Measurements from ENCODE around the gene PSME1. TPM values are rescaled to one million over a fixed set of nuclear protein-coding genes. Genes with fewer than 3 reads are reported as not detected.

Gene PSME1
- total and polyA plus RNA-seq, 10 of the 15 experiments (the other 5 are each of a cell fraction or from before 2014, with no cell fraction given) = 250 to 1,378 (median 412) TPM

DNA sequence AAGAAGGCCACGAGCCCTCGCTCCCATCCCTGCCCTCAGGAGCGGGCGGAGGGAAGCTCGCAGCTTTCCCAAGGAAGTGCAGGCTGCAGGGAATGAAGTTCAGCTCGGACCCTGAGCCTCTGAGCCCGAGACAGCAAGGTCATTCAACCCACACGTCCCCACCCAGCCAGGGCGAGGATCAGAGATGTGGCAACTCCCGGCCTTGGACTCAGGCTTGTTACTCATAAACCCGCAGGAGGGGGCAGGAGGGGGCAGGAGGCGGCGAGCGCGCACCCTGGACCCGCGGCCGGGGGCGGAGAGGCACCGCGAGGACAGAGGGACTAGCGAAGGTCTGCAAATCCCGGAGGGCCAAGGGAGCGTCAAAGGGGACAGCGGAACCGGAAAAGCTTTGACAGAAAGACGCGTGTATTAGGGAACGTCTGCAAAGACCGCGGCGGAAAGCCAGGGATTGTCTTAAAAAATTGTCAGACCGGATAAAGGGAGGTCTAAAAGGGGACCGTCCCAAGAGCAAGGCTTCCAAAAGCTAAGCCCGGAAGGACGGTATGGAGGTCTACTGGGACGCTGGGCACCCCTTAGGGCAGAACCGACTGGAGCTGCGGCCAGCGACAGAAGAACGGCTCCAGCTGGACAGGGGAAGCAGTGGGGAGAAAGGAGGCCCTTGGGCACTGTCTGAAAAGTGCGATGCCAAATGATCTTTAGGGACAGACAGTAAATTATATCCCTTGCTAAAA, 22.0 kb upstream of the PSME1 start:
- peaks cover 24% of the 10 kb centered on the region for H3K79me2 ChIP-seq (ENCODE audit: control insufficient read depth, insufficient read depth, low read length)
- POLR2A ChIA-PET = interaction anchor here (0.6 to 17.1 kb wide), 18 partner anchors 12 to 252 kb away, joined by 3 to 276 read pairs (median 6); partner anchors contain the start of genes CIDEB, EMC9, FITM1 and IRF9
- peak overlapping the region; percentile 76 for H2AFZ ChIP-seq (ENCODE audit: control insufficient read depth, low read depth, low read length)
- CTCF ChIA-PET = interaction anchor here (0.7 to 5.9 kb wide), 17 partner anchors 12 to 692 kb away, joined by 3 to 39 read pairs (median 4); partner anchors contain the start of genes EMC9, IRF9, LTB4R and MDP1
- H3K27me3 ChIP-seq (replicated peaks in 1 of 2; ENCODE audit: control insufficient read depth in 2 of 2, insufficient read depth in 2 of 2, low read length in 1 of 2) = no peaks in the 10 kb centered on the region
- H3K36me3 ChIP-seq (ENCODE audit: control insufficient read depth in 2 of 2, insufficient read depth in 2 of 2, low read length in 1 of 2) = peaks cover 7 to 16% of the 10 kb centered on the region in 2 experiments
- SMC1A ChIA-PET (ENCODE audit: uncharacterized antibody, unreplicated experiment) = interaction anchor here (0.7 to 7.7 kb wide), 20 partner anchors 12 to 219 kb away, joined by 3 to 70 read pairs (median 6); partner anchors contain the start of genes CHMP4A, EMC9, IPO4 and IRF9
- peak overlapping the region; percentile 94 for H3K4me2 ChIP-seq (ENCODE audit: control insufficient read depth, insufficient read depth)
- no TSS peak for BruUV-seq (replicated peaks)
- H3K9ac ChIP-seq (ENCODE audit: control insufficient read depth, insufficient read depth, low read length) = peak overlapping the region; percentile 98
- DNase-seq (ENCODE audit: low read depth, low spot score) (peak; percentile 79), ATAC-seq (peak; percentile 65), FAIRE-seq (no peak)
- in situ Hi-C loops (cut with MboI) = loop anchor here (25.0 kb wide), 1 partner anchor 802 kb away; the partner anchor contains the start of genes BCL2L2, PABPN1 and PPP1R3E
- H3K4me1 ChIP-seq (ENCODE audit: control insufficient read depth, insufficient read depth, low read length) = peaks cover 8% of the 10 kb centered on the region
- 2% methylated on average over 42 of the region's 42 CpGs for WGBS (ENCODE audit: insufficient coverage, insufficient replicate concordance, low lambda C conversion rate, missing lambda C conversion rate)
- H3K27ac ChIP-seq (ENCODE audit: control insufficient read depth, insufficient read depth) = peak overlapping the region; percentile 94
- no peaks in the 10 kb centered on the region for H4K20me1 ChIP-seq (ENCODE audit: control insufficient read depth, insufficient read depth)
- peak overlapping the region; percentile 89 for H3K4me3 ChIP-seq
- RAD21 ChIA-PET (ENCODE audit: unreplicated experiment) = interaction anchor here (0.8 to 5.8 kb wide), 20 partner anchors 10 to 317 kb away, joined by 3 to 69 read pairs (median 7); partner anchors contain the start of genes EMC9, FITM1, IPO4 and IRF9
- no peaks in the 10 kb centered on the region for H3K9me3 ChIP-seq (replicated peaks; ENCODE audit: control insufficient read depth, insufficient read depth, low read length)
- intact Hi-C loops (cut with micrococcal nuclease; ENCODE audit: unreplicated experiment) = loop anchor here (1.0 to 2.0 kb wide), 5 partner anchors 19 to 328 kb away; partner anchors contain the start of genes EMC9, IRF9 and SDR39U1
- TF ChIP-seq BCL11A (IDR thresholded peaks at IDR 0.05; ENCODE audit: low read depth, low read length) = no peak
- TF ChIP-seq KDM1A (IDR thresholded peaks at IDR 0.05; ENCODE audit: borderline replicate concordance) = no peak
- TF ChIP-seq RUNX3 (IDR thresholded peaks at IDR 0.05; ENCODE audit: low read length) = peak; percentile 70
- TF ChIP-seq, protein P1, sequence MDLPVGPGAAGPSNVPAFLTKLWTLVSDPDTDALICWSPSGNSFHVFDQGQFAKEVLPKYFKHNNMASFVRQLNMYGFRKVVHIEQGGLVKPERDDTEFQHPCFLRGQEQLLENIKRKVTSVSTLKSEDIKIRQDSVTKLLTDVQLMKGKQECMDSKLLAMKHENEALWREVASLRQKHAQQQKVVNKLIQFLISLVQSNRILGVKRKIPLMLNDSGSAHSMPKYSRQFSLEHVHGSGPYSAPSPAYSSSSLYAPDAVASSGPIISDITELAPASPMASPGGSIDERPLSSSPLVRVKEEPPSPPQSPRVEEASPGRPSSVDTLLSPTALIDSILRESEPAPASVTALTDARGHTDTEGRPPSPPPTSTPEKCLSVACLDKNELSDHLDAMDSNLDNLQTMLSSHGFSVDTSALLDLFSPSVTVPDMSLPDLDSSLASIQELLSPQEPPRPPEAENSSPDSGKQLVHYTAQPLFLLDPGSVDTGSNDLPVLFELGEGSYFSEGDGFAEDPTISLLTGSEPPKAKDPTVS (IDR thresholded peaks at IDR 0.05; ENCODE audit: low read depth, low read length) = 0 out of 2 replicates have a peak, but pooled peaks have one; percentile 16
- TF ChIP-seq EZH2 (IDR thresholded peaks at IDR 0.05; ENCODE audit: borderline replicate concordance, control insufficient read depth, low read depth, low read length) = no peak
- no peak for TF ChIP-seq FOXM1 (IDR thresholded peaks at IDR 0.05; ENCODE audit: low read depth, low read length)
- peak; percentile 77 for TF ChIP-seq YY1 (IDR thresholded peaks at IDR 0.05; ENCODE audit: low read depth, low read length)
- TF ChIP-seq POU2F2 (IDR thresholded peaks at IDR 0.05; ENCODE audit: borderline replicate concordance, low read depth, low read length) = peak; percentile 8; the same call in 2 of the 3 replicates
- TF ChIP-seq CREB1 (IDR thresholded peaks at IDR 0.05; ENCODE audit: low read depth) = peak; percentile 86
- TF ChIP-seq MXI1 (IDR thresholded peaks at IDR 0.05; ENCODE audit: low read depth, low read length) = peak; percentile 91
- peak; percentile 86 for TF ChIP-seq POLR2A (IDR thresholded peaks at IDR 0.05; ENCODE audit: low read depth, low read length)
- TF ChIP-seq, protein P2, sequence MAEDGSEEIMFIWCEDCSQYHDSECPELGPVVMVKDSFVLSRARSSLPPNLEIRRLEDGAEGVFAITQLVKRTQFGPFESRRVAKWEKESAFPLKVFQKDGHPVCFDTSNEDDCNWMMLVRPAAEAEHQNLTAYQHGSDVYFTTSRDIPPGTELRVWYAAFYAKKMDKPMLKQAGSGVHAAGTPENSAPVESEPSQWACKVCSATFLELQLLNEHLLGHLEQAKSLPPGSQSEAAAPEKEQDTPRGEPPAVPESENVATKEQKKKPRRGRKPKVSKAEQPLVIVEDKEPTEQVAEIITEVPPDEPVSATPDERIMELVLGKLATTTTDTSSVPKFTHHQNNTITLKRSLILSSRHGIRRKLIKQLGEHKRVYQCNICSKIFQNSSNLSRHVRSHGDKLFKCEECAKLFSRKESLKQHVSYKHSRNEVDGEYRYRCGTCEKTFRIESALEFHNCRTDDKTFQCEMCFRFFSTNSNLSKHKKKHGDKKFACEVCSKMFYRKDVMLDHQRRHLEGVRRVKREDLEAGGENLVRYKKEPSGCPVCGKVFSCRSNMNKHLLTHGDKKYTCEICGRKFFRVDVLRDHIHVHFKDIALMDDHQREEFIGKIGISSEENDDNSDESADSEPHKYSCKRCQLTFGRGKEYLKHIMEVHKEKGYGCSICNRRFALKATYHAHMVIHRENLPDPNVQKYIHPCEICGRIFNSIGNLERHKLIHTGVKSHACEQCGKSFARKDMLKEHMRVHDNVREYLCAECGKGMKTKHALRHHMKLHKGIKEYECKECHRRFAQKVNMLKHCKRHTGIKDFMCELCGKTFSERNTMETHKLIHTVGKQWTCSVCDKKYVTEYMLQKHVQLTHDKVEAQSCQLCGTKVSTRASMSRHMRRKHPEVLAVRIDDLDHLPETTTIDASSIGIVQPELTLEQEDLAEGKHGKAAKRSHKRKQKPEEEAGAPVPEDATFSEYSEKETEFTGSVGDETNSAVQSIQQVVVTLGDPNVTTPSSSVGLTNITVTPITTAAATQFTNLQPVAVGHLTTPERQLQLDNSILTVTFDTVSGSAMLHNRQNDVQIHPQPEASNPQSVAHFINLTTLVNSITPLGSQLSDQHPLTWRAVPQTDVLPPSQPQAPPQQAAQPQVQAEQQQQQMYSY (CRISPR knock-in tag; IDR thresholded peaks at IDR 0.05) = no peak
- TF ChIP-seq HDAC6 (IDR thresholded peaks at IDR 0.05; ENCODE audit: unreplicated experiment) = no peak
- TF ChIP-seq ZNF384 (IDR thresholded peaks at IDR 0.05; ENCODE audit: borderline replicate concordance, low read depth, low read length) = no peak
- TF ChIP-seq ZNF217 (IDR thresholded peaks at IDR 0.05) = no peak
- no peak for TF ChIP-seq DPF2 (IDR thresholded peaks at IDR 0.05)
- TF ChIP-seq NFXL1 (IDR thresholded peaks at IDR 0.05; ENCODE audit: borderline replicate concordance) = no peak
- 0 out of 2 replicates have a peak, but pooled peaks have one; percentile 11 for TF ChIP-seq TCF12 (IDR thresholded peaks at IDR 0.05; ENCODE audit: low read depth, low read length)
- TF ChIP-seq CHD4 (IDR thresholded peaks at IDR 0.05) = no peak
- no peak for TF ChIP-seq YBX1 (IDR thresholded peaks at IDR 0.05)
